MM.1S (cell line): ENCODE data around the gene TSPAN31.

Source experiments
- EZH2 ChIP-seq: fragments of 300-600 bp; sonication (generic); optimal IDR thresholded peaks from 2 replicates; pipeline ENCODE3; 2017; ENCODE audit warnings: low read depth, mild to moderate bottlenecking, antibody characterized with exemption, low read length, mixed read lengths
- EZH2phosphoT487 ChIP-seq: fragments of 300-600 bp; sonication (generic); IDR thresholded peaks from 2 replicates; pipeline ENCODE4 v1.6.1; 2018; ENCODE audit warnings: antibody characterized with exemption, low read length
- TF ChIP-seq, protein P1 (sequence below): fragments of 300-600 bp; sonication (generic); IDR thresholded peaks from 2 replicates; pipeline ENCODE4 v1.5.1; 2016; ENCODE audit warnings: antibody characterized with exemption, low read length, mixed read lengths

DNA sequence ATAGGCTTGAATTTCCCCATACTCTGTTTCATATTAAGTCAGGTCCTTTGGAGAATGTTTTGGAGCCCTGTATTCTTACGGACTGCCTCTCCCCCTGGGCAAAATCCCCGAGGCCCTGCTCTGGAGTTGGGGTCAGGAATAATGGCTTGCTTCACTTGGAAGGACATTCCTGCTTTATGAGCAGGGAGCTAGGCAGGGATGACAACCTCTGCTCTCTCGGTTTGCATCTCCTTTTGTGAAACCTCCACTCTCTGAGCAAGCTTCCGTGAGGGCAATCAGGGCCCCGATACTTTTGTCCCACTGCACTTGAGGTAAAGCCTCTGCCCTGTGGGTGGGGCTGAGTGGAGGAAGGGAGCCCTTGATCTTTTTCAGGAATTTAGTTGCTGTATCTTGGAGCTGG, 31.6 kb upstream of the TSPAN31 start:
- TF ChIP-seq, protein P1, sequence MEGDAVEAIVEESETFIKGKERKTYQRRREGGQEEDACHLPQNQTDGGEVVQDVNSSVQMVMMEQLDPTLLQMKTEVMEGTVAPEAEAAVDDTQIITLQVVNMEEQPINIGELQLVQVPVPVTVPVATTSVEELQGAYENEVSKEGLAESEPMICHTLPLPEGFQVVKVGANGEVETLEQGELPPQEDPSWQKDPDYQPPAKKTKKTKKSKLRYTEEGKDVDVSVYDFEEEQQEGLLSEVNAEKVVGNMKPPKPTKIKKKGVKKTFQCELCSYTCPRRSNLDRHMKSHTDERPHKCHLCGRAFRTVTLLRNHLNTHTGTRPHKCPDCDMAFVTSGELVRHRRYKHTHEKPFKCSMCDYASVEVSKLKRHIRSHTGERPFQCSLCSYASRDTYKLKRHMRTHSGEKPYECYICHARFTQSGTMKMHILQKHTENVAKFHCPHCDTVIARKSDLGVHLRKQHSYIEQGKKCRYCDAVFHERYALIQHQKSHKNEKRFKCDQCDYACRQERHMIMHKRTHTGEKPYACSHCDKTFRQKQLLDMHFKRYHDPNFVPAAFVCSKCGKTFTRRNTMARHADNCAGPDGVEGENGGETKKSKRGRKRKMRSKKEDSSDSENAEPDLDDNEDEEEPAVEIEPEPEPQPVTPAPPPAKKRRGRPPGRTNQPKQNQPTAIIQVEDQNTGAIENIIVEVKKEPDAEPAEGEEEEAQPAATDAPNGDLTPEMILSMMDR: no peak
- TF ChIP-seq EZH2 (no peak), EZH2phosphoT487 (no peak)
